NCI-H1092 treated with DMSO at 0.1 percent for 48 hours (cell line): ENCODE measurements around the gene LOXL3.

ENCODE experiments used
- DNase-seq: peaks from one replicate; lab custom pipeline; 2025; lab: John Stamatoyannopoulos, UW

LOXL3 gene

GRCh38 chr2:74528600-74529356 lies 25.0 kb downstream of the LOXL3 start:
- DNase-seq: no peak

- no peak for DNase-seq
Observed at GRCh38 chr2:74527741-74528140, 26.0 kb downstream of the LOXL3 start.

GRCh38 chr2:74526649-74527230 lies 27.0 kb downstream of the LOXL3 start:
- no peak for DNase-seq

GRCh38 chr2:74525717-74526648 lies 27.8 kb downstream of the LOXL3 start, which contains the start of gene DQX1:
Gene DQX1 (minus strand): TSS chr2:74526231. CDS start chr2:74525729, 502 bp downstream.
- DNase-seq: no peak

- no peak for DNase-seq
Observed at GRCh38 chr2:74524955-74525716, 28.6 kb downstream of the LOXL3 start.

- DNase-seq: no peak
Observed at GRCh38 chr2:74524005-74524404, 29.7 kb downstream of the LOXL3 start.

- no peak for DNase-seq
Observed at GRCh38 chr2:74522516-74522915, 31.2 kb downstream of the LOXL3 start.

GRCh38 chr2:74516650-74517049 lies 37.1 kb downstream of the LOXL3 start:
- DNase-seq: no peak

GRCh38 chr2:74515981-74516633 lies 37.6 kb downstream of the LOXL3 start:
- no peak for DNase-seq

GRCh38 chr2:74515271-74515980 lies 38.3 kb downstream of the LOXL3 start:
- DNase-seq: no peak

- DNase-seq: no peak
Observed at GRCh38 chr2:74514368-74515270, 39.1 kb downstream of the LOXL3 start, which contains the start of gene TLX2. Gene TLX2 (plus strand): TSS chr2:74514450. CDS start chr2:74514807, 357 bp downstream.

- DNase-seq: no peak
Observed at GRCh38 chr2:74513605-74514367, 40.0 kb downstream of the LOXL3 start.

- no peak for DNase-seq
Observed at GRCh38 chr2:74512744-74513604, 40.8 kb downstream of the LOXL3 start.

- no peak for DNase-seq
Observed at GRCh38 chr2:74511104-74511989, 42.4 kb downstream of the LOXL3 start.

- no peak for DNase-seq
Observed at GRCh38 chr2:74510272-74510671, 43.5 kb downstream of the LOXL3 start.

GRCh38 chr2:74507926-74508520 lies 45.7 kb downstream of the LOXL3 start:
- DNase-seq: no peak
